Vagina (tissue), 2 donors: ENCODE measurements around the gene INS. TPM values are rescaled to one million over a fixed set of nuclear protein-coding genes. Genes with fewer than 3 reads are reported as not detected.

Source experiments
- DNase-seq, 2 donors: peaks; one replicate each; pipeline ENCODE4 v3.0.0-alpha.2; 2017; ENCODE audit errors: extremely low spot score in 2 of 2
- H3K27ac ChIP-seq: fragments of 200-600 bp; sonication (generic); one replicate; pipeline ENCODE4 v1.5.1; 2019
- H3K27me3 ChIP-seq: fragments of 200-600 bp; sonication (generic); one replicate; pipeline ENCODE4 v1.5.1; 2019
- H3K36me3 ChIP-seq, 2 donors: fragments of 200-600 bp; sonication (generic); one replicate each; pipeline ENCODE4 v1.5.1; 2017 to 2019
- H3K4me1 ChIP-seq: fragments of 200-600 bp; sonication (generic); one replicate; pipeline ENCODE4 v1.5.1; 2019
- H3K4me3 ChIP-seq, 2 donors: fragments of 200-600 bp; sonication (generic); 1 replicate in 1 of 2; 2 replicates in 1 of 2; pipeline ENCODE4 v1.5.1; 2016 to 2019
- H3K9me3 ChIP-seq: fragments of 200-600 bp; sonication (generic); one replicate; pipeline ENCODE4 v1.5.1; 2019
- CTCF ChIP-seq, 3 experiments: fragments of 450-650 bp in 2 of 3; fragments of 200-600 bp in 1 of 3; sonication (generic) in 1 of 3; IDR thresholded peaks; one replicate each; pipeline ENCODE4 v1.5.1; 2017 to 2019; ENCODE audit warnings: antibody characterized with exemption in 3 of 3, mild to moderate bottlenecking in 2 of 3, moderate library complexity in 2 of 3
- POLR2A ChIP-seq, 2 donors: fragments of 450-650 bp; IDR thresholded peaks; one replicate each; pipeline ENCODE4 v1.6.1; 2017; ENCODE audit warnings: antibody characterized with exemption in 2 of 2, mild to moderate bottlenecking in 2 of 2, moderate library complexity in 2 of 2
- POLR2AphosphoS5 ChIP-seq, 2 donors: sonication (generic); formaldehyde crosslinking; IDR thresholded peaks; one replicate each; pipeline ENCODE4 v1.9.0; 2017; ENCODE audit warnings: antibody characterized with exemption in 2 of 2, mild to moderate bottlenecking in 2 of 2, low read depth in 1 of 2; ENCODE audit not compliant: insufficient read depth in 1 of 2
- intact Hi-C: fragments of 100-400 bp; cut with DNase I; formaldehyde crosslinking; loops from one replicate; pipeline ENCODE4 v1.15.1; 2023
- total RNA-seq: library from RNA; depleted of rRNA; stranded (reverse); fragments of >200 nt; gene quantifications from one replicate; pipeline ENCODE4 v1.2.3, GENCODE V29; 2016

Gene INS
- total RNA-seq, 1 donor from 2014 or later, result not detected

GRCh38 chr11:2129699-2130366 lies 31.2 kb downstream of the INS start:
- H3K36me3 ChIP-seq, result no peaks in the 10 kb centered on the region
- H3K9me3 ChIP-seq, result no peaks in the 10 kb centered on the region
- intact Hi-C loops, result no loop called here
- no peak for DNase-seq
- TF ChIP-seq POLR2A (IDR thresholded peaks at IDR 0.05), result no peak
- no peak for TF ChIP-seq POLR2AphosphoS5 (IDR thresholded peaks at IDR 0.05; ENCODE audit: insufficient read depth in 1 of 2, low read depth in 1 of 2)
- no peak for TF ChIP-seq CTCF (IDR thresholded peaks at IDR 0.05)
- no peaks in the 10 kb centered on the region for H3K27me3 ChIP-seq
- no peaks in the 10 kb centered on the region for H3K4me1 ChIP-seq
- H3K27ac ChIP-seq, result no peak overlapping the region
- H3K4me3 ChIP-seq, result no peak overlapping the region

- Histone ChIP-seq H3K9me3 (no peaks in the 10 kb centered on the region), H3K4me1 (no peaks in the 10 kb centered on the region), H3K4me3 (no peak overlapping the region), H3K27me3 (no peaks in the 10 kb centered on the region), H3K36me3 (no peaks in the 10 kb centered on the region), H3K27ac (no peak overlapping the region)
- TF ChIP-seq CTCF (IDR thresholded peaks at IDR 0.05) (no peak), POLR2AphosphoS5 (IDR thresholded peaks at IDR 0.05; ENCODE audit: insufficient read depth in 1 of 2, low read depth in 1 of 2) (no peak), POLR2A (IDR thresholded peaks at IDR 0.05) (no peak)
- no peak for DNase-seq
- intact Hi-C loops, result no loop called here
Observed at GRCh38 chr11:2129308-2129698, 31.7 kb downstream of the INS start.

- intact Hi-C loops, result no loop called here
- Histone ChIP-seq H3K9me3 (no peaks in the 10 kb centered on the region), H3K36me3 (no peaks in the 10 kb centered on the region), H3K4me3 (no peak overlapping the region), H3K4me1 (no peaks in the 10 kb centered on the region), H3K27ac (no peak overlapping the region), H3K27me3 (no peaks in the 10 kb centered on the region)
- no peak for DNase-seq
- TF ChIP-seq CTCF (IDR thresholded peaks at IDR 0.05) (no peak), POLR2A (IDR thresholded peaks at IDR 0.05) (no peak)
Observed at GRCh38 chr11:2128511-2129307, 32.3 kb downstream of the INS start.

GRCh38 chr11:2128130-2128510 lies 32.9 kb downstream of the INS start:
- intact Hi-C loops, result no loop called here
- no peaks in the 10 kb centered on the region for H3K9me3 ChIP-seq
- no peak for DNase-seq
- H3K27ac ChIP-seq, result no peak overlapping the region
- no peaks in the 10 kb centered on the region for H3K36me3 ChIP-seq
- no peak overlapping the region for H3K4me3 ChIP-seq
- H3K27me3 ChIP-seq, result no peaks in the 10 kb centered on the region
- H3K4me1 ChIP-seq, result no peaks in the 10 kb centered on the region
- TF ChIP-seq POLR2AphosphoS5 (IDR thresholded peaks at IDR 0.05; ENCODE audit: insufficient read depth in 1 of 2, low read depth in 1 of 2) (no peak), POLR2A (IDR thresholded peaks at IDR 0.05) (no peak), CTCF (IDR thresholded peaks at IDR 0.05) (no peak)
